SU-DHL-6 (cell line): ENCODE data around the gene OTX1.

Experiments
- EZH2phosphoT487 ChIP-seq: fragments of 200-600 bp; sonication (generic), shearing (Covaris generic); conservative IDR thresholded peaks from 2 replicates; pipeline ENCODE4 v1.6.1; 2018; ENCODE audit warnings: mild to moderate bottlenecking, antibody characterized with exemption, low read length, moderate library complexity, mixed read lengths
- TF ChIP-seq, protein P1 (sequence below): fragments of 200-600 bp; sonication (generic); IDR thresholded peaks from one replicate; pipeline ENCODE4 v1.5.1; 2017; ENCODE audit warnings: antibody characterized with exemption, mild to moderate bottlenecking, low read length, moderate library complexity; ENCODE audit not compliant: insufficient read depth, poor library complexity, severe bottlenecking

DNA sequence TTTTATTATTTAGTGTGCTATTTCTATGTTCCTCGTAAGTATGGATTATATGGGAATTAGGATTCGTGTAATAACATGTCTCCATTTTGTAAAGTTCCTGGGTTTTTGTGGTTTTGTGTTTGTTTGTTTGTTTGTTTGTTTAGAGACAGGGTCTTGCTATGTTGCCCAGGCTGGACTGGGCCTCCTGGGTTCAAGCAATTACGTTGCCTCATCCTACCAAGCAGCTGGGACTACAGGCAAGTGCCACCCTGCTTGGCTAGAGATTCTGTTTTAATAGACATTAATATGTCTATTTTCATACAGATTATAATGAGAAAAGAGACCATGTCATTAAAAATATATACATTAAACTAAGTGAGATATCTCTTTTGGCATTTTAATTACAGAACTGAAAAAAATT is 35.2 kb upstream of the OTX1 start:
- TF ChIP-seq, protein P1, sequence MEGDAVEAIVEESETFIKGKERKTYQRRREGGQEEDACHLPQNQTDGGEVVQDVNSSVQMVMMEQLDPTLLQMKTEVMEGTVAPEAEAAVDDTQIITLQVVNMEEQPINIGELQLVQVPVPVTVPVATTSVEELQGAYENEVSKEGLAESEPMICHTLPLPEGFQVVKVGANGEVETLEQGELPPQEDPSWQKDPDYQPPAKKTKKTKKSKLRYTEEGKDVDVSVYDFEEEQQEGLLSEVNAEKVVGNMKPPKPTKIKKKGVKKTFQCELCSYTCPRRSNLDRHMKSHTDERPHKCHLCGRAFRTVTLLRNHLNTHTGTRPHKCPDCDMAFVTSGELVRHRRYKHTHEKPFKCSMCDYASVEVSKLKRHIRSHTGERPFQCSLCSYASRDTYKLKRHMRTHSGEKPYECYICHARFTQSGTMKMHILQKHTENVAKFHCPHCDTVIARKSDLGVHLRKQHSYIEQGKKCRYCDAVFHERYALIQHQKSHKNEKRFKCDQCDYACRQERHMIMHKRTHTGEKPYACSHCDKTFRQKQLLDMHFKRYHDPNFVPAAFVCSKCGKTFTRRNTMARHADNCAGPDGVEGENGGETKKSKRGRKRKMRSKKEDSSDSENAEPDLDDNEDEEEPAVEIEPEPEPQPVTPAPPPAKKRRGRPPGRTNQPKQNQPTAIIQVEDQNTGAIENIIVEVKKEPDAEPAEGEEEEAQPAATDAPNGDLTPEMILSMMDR = no peak
- TF ChIP-seq EZH2phosphoT487 = no peak
